ENCODE data around the gene KCNH3.
"Not testable (repeated sequence)": the region's sequence is repeated elsewhere in the genome, so short reads cannot be mapped to it uniquely, and the experiment has no call there.

Gene KCNH3

GRCh38 chr12:49531745-49532144 is 7.1 kb upstream of the KCNH3 start:
- no peak for DNase-seq

- DNase-seq: no peak
Measured at GRCh38 chr12:49533331-49533730, 5.5 kb upstream of the KCNH3 start.

- not testable (repeated sequence) for DNase-seq
Measured at GRCh38 chr12:49534122-49534521, 4.7 kb upstream of the KCNH3 start.

- no peak for DNase-seq
Measured at GRCh38 chr12:49534731-49535278, 4.0 kb upstream of the KCNH3 start.

- DNase-seq: no peak
Measured at GRCh38 chr12:49535921-49536525, 2.8 kb upstream of the KCNH3 start.

GRCh38 chr12:49536526-49537071 is 2.2 kb upstream of the KCNH3 start:
- no peak for DNase-seq

- DNase-seq: no peak
Measured at GRCh38 chr12:49537231-49537751, 1.5 kb upstream of the KCNH3 start.

- DNase-seq: peak; percentile 65
Measured at GRCh38 chr12:49537752-49538509, 899 bp upstream of the KCNH3 start.

- DNase-seq: no peak
Measured at GRCh38 chr12:49539406-49540228, 787 bp downstream of the KCNH3 start.

GRCh38 chr12:49540229-49541139 is 1.7 kb downstream of the KCNH3 start:
- DNase-seq: no peak

- DNase-seq: no peak
Measured at GRCh38 chr12:49541140-49541861, 2.5 kb downstream of the KCNH3 start.

GRCh38 chr12:49541911-49542505 is 3.2 kb downstream of the KCNH3 start:
- DNase-seq: no peak

GRCh38 chr12:49542592-49543160 is 3.8 kb downstream of the KCNH3 start:
- DNase-seq: no peak

- no peak for DNase-seq
Measured at GRCh38 chr12:49543221-49543913, 4.5 kb downstream of the KCNH3 start.

GRCh38 chr12:49543914-49544815 is 5.3 kb downstream of the KCNH3 start:
- peak; percentile 57 for DNase-seq

GRCh38 chr12:49545815-49546214 is 7.0 kb downstream of the KCNH3 start:
- no peak for DNase-seq

GRCh38 chr12:49546481-49546880 is 7.7 kb downstream of the KCNH3 start:
- no peak for DNase-seq

GRCh38 chr12:49547090-49547690 is 8.4 kb downstream of the KCNH3 start:
- DNase-seq: no peak

Data from retina (tissue), 1 donor.